ENCODE results near the gene PTTG1IP. TPM values are rescaled to one million over a fixed set of nuclear protein-coding genes. Genes with fewer than 3 reads are reported as not detected.
A peak's percentile ranks its signal among the peaks of the same experiment; 100 is the strongest.

PTTG1IP gene
- total RNA-seq, 2 experiments from 2014 or later: 60.7 to 61.8 TPM

DNA sequence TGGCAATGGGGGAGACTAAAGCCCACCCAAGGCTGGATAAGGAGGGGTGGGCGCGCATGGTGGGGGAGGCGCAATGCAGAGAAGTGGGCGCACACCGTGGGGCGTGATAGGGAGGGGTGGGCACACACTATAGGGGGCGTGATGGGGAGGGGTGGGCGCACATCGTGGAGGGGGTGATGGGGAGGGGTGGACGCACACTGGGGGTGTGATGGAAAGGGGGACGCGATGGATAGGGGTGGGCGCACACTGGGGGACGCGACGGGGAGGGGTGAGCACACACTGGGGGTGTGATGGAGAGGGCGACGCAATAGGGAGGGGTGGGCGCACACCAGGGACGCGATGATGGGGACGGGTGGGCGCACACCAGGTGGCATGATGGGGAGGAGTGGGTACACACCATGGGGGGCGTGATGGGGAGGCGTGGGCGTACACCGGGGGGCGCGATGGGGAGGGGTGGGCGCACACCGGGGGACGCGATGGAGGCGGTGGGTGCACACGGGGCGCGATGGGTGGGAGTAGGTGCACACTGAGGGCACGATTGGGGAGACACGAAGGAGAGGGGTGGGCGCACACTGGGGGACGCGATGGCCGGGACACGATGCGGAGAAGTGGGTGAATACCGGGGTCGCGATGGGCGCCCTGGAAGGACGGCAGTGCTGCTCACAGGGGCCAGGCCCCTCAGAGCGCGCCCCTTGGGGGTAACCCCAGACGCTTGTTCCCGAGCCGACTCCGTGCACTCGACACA is 56.6 kb downstream of the PTTG1IP start:
- H3K27ac Mint-ChIP-seq: no peak overlapping the region
- H3K36me3 Mint-ChIP-seq (ENCODE audit: low read depth): peaks cover 3% of the 10 kb centered on the region
- no peak for ATAC-seq
- POLR2A ChIA-PET: interaction anchor here (1.0 kb wide), 1 partner anchor 17 kb away, joined by 3 read pairs; no protein-coding TSS in a partner anchor
- peak overlapping the region; percentile 74 for H3K4me3 Mint-ChIP-seq
- H3K9me3 Mint-ChIP-seq: peaks cover 3% of the 10 kb centered on the region
- H3K27me3 Mint-ChIP-seq: no peaks in the 10 kb centered on the region
- H3K4me1 Mint-ChIP-seq (ENCODE audit: low read depth): peaks cover 19% of the 10 kb centered on the region
- CTCF ChIA-PET: interaction anchor here (2.2 to 3.4 kb wide), 2 partner anchors 16 to 23 kb away, joined by 8 to 11 read pairs; partner anchors contain the start of gene UBE2G2
- intact Hi-C loops (cut with micrococcal nuclease): no loop called here
- TF ChIP-seq, protein P1, sequence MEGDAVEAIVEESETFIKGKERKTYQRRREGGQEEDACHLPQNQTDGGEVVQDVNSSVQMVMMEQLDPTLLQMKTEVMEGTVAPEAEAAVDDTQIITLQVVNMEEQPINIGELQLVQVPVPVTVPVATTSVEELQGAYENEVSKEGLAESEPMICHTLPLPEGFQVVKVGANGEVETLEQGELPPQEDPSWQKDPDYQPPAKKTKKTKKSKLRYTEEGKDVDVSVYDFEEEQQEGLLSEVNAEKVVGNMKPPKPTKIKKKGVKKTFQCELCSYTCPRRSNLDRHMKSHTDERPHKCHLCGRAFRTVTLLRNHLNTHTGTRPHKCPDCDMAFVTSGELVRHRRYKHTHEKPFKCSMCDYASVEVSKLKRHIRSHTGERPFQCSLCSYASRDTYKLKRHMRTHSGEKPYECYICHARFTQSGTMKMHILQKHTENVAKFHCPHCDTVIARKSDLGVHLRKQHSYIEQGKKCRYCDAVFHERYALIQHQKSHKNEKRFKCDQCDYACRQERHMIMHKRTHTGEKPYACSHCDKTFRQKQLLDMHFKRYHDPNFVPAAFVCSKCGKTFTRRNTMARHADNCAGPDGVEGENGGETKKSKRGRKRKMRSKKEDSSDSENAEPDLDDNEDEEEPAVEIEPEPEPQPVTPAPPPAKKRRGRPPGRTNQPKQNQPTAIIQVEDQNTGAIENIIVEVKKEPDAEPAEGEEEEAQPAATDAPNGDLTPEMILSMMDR (IDR thresholded peaks at IDR 0.05): no peak
- no peak for DNase-seq

DNA sequence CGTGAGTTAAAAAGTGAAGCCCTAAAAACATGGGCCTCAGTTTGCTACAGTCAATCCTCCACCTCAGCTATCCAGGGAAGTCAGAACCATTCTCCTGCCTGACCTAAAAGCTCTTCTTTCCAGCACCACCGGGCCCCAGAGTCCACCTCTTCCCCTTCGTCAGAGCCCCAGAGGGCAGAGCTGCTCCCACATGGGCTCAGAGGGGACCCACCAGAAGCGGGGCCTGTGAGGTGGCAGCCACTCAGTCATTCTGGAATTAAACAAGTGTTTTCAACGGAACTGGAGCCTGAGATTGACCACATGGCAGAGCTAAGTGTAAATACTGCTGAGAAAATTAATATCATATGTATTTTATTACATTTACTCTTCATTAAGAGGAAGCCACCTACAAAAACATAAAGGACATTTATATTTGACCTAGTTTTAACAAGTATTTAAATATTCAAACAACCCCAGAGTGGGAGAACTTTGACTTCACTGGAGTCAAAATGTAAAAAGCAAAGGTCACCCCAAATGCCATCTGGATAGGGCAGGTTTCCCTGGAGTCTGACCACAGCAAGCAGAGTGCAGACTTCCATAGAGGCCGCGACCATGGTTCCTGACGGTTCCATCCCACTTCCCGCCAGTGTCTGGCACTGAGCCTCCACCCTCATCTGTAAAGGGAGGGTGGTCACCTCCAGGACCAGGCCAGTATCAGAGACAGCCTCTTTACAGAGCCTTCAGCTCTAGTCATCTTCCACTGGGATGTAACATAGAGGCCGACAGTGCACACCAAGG is 57.5 kb downstream of the PTTG1IP start:
- intact Hi-C loops (cut with micrococcal nuclease): no loop called here
- ChIA-PET CTCF (interaction anchor here (2.2 kb wide), 1 partner anchor 15 kb away, joined by 11 read pairs; the partner anchor contains the start of gene UBE2G2), POLR2A (interaction anchor here (0.6 to 3.0 kb wide), 7 partner anchors 12 to 113 kb away, joined by 3 to 21 read pairs (median 3); partner anchors contain the start of genes PTTG1IP and UBE2G2)
- no peak for ATAC-seq
- no peak for DNase-seq
- Mint-ChIP-seq H3K4me3 (peak overlapping the region; percentile 74), H3K27me3 (no peaks in the 10 kb centered on the region), H3K9me3 (no peaks in the 10 kb centered on the region), H3K4me1 (ENCODE audit: low read depth) (peaks cover 24% of the 10 kb centered on the region), H3K27ac (no peak overlapping the region), H3K36me3 (ENCODE audit: low read depth) (peaks cover 7% of the 10 kb centered on the region)
- TF ChIP-seq, protein P1 (IDR thresholded peaks at IDR 0.05): no peak

DNA sequence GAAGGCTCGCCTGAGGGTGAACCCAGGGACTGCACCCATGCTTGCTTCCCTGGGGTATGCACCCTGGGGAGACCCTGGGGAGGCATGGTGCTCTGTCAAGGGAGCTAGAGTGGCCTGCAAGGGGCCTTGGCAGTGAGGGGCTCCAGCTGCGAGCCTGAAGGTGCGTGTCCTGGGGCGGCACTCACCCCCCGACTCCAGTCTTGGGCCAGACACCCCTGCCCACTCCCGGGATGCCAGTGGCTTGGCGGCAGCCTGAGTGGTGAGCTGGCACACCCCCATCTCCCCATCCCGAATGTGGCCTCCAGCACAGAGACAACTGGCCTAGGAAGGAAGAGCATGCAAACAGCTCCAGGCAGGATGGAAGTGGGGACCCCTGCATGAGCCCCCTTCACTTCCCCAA is 58.3 kb downstream of the PTTG1IP start:
- ChIA-PET CTCF (interaction anchor here (2.2 kb wide), 1 partner anchor 14 kb away, joined by 11 read pairs; the partner anchor contains the start of gene UBE2G2), POLR2A (interaction anchor here (0.7 to 3.0 kb wide), 6 partner anchors 11 to 113 kb away, joined by 3 to 21 read pairs (median 3); partner anchors contain the start of genes PTTG1IP and UBE2G2)
- no peak for DNase-seq
- Mint-ChIP-seq H3K4me3 (no peak overlapping the region), H3K36me3 (ENCODE audit: low read depth) (peaks cover 9% of the 10 kb centered on the region), H3K9me3 (no peaks in the 10 kb centered on the region), H3K27me3 (no peaks in the 10 kb centered on the region), H3K27ac (no peak overlapping the region), H3K4me1 (ENCODE audit: low read depth) (peaks cover 26% of the 10 kb centered on the region)
- TF ChIP-seq, protein P1 (IDR thresholded peaks at IDR 0.05): no peak
- intact Hi-C loops (cut with micrococcal nuclease): no loop called here
- ATAC-seq: no peak

DNA sequence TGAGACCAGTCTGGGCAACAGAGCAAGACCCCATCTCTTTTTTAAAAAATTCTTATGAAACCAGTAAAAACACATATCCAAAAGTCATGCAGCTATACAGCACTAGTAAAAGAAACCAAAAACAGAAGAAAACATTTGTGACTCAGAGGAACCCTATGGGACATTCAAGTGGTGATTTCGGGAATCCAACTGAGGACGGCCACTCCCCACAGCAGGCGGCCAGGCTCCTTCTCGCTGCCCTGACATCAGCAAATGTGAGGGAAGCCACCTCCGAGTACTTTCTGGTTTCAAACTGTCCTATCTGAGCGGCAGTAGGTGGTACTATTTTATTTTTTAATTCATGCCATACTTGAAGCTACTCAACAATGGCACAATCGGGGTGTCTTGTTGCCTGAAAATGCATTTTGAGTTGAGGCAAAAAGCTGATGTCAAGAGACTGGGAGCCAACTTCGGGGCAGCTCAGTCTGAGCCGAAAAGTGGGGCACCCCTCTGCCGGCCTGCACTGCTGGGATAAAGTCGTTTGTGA is 58.9 kb downstream of the PTTG1IP start:
- Mint-ChIP-seq H3K36me3 (ENCODE audit: low read depth) (peaks cover 15% of the 10 kb centered on the region), H3K4me1 (ENCODE audit: low read depth) (peaks cover 28% of the 10 kb centered on the region), H3K27ac (no peak overlapping the region), H3K4me3 (no peak overlapping the region), H3K27me3 (no peaks in the 10 kb centered on the region), H3K9me3 (no peaks in the 10 kb centered on the region)
- intact Hi-C loops (cut with micrococcal nuclease): no loop called here
- ATAC-seq (no peak), DNase-seq (no peak)
- TF ChIP-seq, protein P1 (IDR thresholded peaks at IDR 0.05): no peak
- ChIA-PET CTCF (interaction anchor here (2.2 kb wide), 1 partner anchor 13 kb away, joined by 11 read pairs; the partner anchor contains the start of gene UBE2G2), POLR2A (interaction anchor here (2.0 to 3.0 kb wide), 2 partner anchors 10 to 13 kb away, joined by 10 to 21 read pairs; partner anchors contain the start of gene UBE2G2)

Data from activated CD8-positive, alpha-beta T cell treated with anti-CD3 and anti-CD28 coated beads for 36 hours (primary cell).